ENCODE results near the gene KISS1R.

GRCh38 chr19:952049-952679 lies 35.0 kb downstream of the KISS1R start:
- TF ChIP-seq CTCF (conservative IDR thresholded peaks at IDR 0.05; ENCODE audit: low read depth, low read length) (no peak), USF2 (IDR thresholded peaks at IDR 0.05; ENCODE audit: low read depth, low read length) (no peak), POLR2A (IDR thresholded peaks at IDR 0.05; ENCODE audit: low read depth, low read length) (no peak), SMC3 (IDR thresholded peaks at IDR 0.05; ENCODE audit: low read depth, low read length) (no peak), MXI1 (IDR thresholded peaks at IDR 0.05; ENCODE audit: borderline replicate concordance, low read depth, low read length) (no peak), MAFK (IDR thresholded peaks at IDR 0.05; ENCODE audit: low read depth, low read length) (no peak), CEBPB (IDR thresholded peaks at IDR 0.05; ENCODE audit: low read depth, low read length) (no peak)
- TF ChIP-seq, protein P1, sequence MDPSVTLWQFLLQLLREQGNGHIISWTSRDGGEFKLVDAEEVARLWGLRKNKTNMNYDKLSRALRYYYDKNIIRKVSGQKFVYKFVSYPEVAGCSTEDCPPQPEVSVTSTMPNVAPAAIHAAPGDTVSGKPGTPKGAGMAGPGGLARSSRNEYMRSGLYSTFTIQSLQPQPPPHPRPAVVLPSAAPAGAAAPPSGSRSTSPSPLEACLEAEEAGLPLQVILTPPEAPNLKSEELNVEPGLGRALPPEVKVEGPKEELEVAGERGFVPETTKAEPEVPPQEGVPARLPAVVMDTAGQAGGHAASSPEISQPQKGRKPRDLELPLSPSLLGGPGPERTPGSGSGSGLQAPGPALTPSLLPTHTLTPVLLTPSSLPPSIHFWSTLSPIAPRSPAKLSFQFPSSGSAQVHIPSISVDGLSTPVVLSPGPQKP (IDR thresholded peaks at IDR 0.05; ENCODE audit: borderline replicate concordance, low read depth, low read length) = no peak

All from IMR-90 (cell line).